Stimulated activated CD8-positive, alpha-beta memory T cell treated with anti-CD3 and anti-CD28 coated beads, Interleukin-4, amount 100 ng/mL, for 48 hours (primary cell): ENCODE results near the gene GPR155.
"Not testable (repeated sequence)": the region's sequence is repeated elsewhere in the genome, so short reads cannot be mapped to it uniquely, and the experiment has no call there.

Experiments
- DNase-seq: peaks from one replicate; pipeline ENCODE4 v3.0.0-alpha.2; 2020

GPR155 gene

DNA sequence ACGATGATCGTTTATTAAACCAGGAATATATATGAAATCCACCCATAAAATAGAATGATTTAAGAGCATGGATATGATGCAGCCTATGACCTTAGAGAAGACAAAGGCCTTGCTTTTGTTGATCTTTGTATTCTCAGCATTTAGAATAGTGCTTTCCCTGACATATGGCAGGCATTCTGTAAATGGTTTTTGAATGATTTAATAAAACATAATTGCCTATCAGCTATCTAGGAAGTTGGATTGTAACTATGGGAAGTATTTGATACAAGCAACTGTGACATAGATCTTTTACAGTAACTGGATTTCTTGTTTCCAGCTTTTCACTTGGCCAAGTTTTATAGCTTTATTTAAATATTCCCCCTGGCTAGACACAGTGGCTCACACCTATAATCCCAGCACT, 5.1 kb upstream of the GPR155 start:
- no peak for DNase-seq

- no peak for DNase-seq
Observed at GRCh38 chr2:174490051-174490450, 3.2 kb upstream of the GPR155 start.

GRCh38 chr2:174489520-174489919, 2.7 kb upstream of the GPR155 start:
- DNase-seq, result not testable (repeated sequence)

DNA sequence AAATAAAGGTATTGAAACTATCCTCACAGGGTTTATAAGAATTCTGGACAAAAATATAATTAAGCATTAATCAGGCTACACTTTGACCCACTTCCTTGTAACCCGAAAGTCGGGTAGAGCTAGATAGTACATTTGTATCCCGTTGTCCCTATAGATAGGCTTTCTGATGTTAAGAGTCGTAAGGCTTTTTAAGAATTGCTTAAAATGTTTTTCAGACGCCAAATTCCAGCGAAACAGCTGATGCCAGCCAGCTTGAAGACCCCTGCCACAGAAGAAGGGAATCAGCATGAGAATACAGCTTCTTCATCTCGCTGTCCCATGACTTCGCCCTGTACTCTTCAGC, 962 bp upstream of the GPR155 start:
- no peak for DNase-seq

DNA sequence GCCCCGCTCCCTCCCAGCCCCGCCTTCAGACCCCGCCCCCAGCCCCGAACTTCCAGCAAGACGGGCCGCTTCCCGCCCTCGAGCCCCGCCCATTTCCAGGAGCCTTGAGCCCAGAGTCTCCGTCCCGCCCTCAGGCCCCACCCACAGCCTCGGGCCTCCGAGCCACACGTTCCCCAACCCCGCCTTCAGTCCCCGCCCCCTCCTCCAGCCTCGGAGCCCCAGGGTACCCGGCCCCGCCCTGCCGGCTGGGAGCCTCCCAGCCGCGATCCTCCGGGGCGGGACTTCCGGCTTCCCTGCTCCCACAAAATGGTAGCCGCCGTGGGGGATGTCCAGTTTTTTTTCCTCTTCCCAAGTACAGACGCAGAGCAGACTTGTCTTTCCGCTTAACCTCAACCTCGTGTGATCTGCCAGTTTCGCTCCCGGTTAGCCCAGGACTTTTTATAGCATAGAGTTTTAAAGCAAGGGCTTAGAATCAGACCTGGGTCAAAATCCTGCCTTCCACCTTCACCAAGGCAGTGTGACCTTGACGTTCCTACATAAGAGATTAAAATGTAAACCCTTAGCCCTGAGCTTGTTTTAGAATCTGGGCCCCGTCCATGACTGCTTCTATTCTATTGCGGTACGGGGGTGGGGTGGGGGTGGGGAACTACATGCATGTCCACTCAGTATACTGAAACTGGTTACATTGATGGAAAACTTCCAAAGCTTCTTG, 435 bp upstream of the GPR155 start:
- DNase-seq, result peak; percentile 99

DNA sequence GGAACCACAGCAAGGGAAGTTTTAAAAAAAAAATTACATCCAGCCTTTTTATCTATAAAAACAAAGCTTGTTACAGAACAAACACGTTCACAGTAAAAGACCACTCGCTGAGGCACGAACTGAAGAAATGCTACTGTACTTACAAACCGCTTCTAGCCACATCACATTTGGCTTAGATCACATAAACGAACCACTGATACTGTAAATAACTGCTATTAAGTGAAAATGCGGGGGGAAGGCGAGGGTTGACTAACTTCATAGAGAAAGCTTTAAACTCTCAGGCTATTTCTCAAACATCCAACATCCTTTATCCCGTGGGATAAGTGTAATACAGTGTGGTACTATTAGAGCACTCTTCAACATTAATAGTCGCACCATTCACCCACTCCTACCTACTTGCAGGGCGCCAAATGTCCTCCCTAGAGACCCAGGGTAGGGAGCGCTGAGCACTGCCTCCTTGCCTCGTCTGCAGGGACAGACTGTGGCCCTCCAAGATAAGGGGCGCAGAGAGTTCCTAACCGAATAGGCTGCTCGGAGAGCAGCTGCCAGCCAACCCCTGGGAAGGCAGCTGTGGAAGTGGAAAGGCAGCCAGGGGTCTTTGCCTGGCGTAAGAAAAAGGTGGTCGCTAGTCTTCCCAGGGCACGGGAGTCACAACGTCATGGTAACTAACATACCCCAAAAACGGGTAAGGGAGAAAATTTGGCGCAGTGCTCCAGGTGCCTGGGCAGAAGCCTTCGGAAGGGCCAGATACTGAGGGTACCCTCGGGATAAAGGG, 854 bp downstream of the GPR155 start:
- peak; percentile 58 for DNase-seq

DNA sequence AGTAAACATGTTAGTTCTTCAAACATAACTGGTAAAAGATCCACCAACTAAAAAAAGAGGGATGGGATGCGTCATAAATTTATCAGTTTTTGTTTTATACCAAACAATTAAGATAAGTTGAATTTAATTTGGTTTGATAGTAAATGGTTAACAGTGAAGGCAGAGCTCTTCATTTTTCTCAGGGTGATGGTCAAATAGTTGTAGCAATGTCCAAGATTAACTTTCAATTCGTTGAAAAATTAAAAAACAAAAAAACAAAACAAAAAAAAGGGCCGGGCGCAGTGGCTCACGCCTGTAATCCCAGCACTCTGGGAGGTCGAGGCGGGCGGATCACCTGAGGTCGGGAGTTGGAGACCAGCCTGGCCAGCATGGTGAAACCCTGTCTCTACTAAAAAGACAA, 1.8 kb downstream of the GPR155 start:
- DNase-seq, result not testable (repeated sequence)

GRCh38 chr2:174484573-174484972, 2.3 kb downstream of the GPR155 start:
- peak; percentile 27 for DNase-seq

DNA sequence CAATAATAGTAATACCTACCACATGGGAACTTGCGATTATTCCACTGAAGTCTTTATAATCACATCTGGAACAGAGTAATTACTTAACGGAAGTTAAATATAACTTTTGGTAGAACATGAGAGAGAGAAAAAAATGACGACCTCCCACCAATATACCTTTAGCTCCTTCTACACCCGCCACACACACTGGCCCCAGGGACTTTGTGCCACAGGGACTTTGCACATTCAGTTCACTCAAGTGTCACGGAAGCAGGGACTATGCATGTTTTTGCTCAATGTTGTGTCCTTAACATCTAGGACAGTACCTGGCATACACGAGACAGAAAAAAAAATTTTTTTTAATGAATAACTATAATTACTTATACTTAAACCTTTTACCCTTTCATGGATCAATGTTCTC, 4.0 kb downstream of the GPR155 start:
- DNase-seq, result no peak

DNA sequence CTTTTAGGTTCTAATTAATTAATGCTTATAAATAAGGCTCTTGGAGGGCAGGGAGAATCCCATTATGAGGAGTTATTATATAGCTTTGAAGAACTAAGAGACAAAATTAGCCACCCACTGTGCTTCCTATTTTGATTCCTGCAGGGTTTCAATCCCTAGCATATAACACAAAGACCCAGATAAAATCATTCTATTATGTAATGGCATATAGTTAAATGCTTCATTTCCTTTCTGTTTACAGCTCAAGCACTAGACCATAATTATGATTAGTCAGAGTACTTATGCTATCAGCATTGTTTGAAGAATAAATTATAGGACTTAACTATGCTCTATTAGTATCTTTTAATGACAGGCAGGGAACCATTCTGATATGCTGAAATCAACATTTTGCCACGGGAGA, 9.1 kb downstream of the GPR155 start:
- DNase-seq, result no peak

DNA sequence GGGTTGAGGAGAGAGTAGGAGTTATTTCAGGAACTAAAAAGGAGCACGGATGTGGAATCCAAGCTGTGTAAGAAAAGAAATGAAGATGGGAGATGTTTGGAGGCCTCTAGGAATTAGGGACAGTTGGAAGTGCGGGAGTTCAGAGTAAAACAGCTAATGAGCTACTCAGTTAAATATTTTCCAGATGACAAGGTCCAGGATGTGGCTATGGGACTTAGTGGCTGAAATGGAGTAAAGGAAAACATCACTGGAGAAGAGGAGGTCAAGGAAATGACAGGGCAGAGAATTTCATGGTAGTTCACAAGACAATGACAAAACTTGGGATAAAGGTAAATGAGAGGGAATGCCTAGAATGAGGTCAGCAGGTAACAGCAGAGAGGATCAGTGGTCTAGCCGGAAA, 13.0 kb downstream of the GPR155 start:
- DNase-seq, result no peak

GRCh38 chr2:174465327-174465726, 21.5 kb downstream of the GPR155 start:
- DNase-seq, result no peak

DNA sequence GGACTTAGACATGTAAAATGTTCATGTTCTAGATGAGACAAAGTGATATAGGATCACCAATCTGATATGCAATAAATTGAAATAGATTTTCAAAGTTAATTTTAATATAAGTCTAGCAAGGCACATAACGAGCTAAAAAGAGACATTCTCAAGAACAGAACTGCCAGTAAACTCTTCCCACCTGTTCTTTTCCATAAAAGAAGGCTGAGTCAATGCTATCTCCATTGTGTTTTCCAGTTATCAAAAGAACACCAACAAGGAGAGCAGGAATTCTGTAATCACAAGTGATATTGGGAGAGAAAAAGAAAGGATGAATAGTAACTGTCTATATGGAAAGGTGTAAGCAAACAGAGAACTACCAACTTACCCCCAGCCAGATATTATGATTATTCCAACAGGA, 25.6 kb downstream of the GPR155 start:
- DNase-seq, result no peak

- no peak for DNase-seq
Observed at GRCh38 chr2:174454566-174454965, 32.3 kb downstream of the GPR155 start.

- DNase-seq, result no peak
Observed at GRCh38 chr2:174450021-174450816, 36.6 kb downstream of the GPR155 start.

DNA sequence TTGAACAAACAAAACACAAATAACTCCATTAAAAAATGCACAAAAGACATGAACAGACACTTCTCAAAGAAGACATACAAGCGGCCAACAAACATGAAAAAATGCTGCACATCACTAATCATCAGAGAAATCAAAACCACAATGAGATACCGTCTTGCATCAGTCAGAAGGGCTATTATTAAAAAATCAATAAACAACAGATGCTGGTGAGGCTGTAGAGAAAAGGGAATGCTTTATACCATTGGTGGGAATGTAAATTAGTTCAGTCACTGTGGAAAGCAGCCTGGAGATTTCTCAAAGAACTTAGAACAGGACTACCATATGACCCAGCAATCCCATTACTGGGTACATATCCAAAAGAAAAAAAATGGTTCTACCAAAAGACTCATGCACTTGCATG, 37.8 kb downstream of the GPR155 start:
- no peak for DNase-seq

DNA sequence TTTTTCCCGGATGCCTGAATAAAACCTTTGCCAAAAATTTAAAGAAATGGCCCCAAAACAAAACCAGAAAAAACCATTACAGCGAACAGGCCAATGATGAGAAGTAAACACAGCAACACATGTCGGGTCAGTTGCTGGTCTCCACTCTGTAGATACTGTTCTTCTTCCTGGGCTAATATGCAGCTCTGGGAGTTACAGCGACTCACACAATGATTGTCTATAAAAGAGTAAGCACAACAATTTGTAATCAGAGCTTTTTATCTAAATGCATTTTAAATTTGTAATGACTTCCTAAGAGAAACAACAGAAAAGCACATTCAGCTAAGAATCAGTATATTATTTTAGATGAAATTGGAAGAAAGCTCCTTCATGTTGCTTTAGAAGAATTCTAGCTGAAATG, 40.3 kb downstream of the GPR155 start:
- DNase-seq, result no peak

DNA sequence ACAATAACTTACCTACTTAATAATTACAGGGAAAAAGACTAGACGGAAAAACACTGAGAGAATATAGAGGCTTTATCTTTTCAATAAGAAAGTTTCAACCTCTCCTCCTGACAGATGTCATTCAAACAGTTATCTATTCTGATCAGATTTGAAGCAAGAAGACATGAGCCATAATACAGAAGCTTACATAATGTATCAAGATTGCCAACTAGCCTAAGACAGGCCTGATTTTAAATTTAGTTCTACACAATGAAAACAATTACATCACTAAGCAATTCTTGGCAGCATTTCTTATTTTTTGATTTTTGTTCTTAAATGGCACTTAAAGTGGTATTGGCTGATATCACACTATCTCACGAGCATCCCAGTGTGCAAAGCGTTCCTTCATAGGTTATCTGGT, 41.6 kb downstream of the GPR155 start:
- no peak for DNase-seq

- no peak for DNase-seq
Observed at GRCh38 chr2:174444761-174445160, 42.1 kb downstream of the GPR155 start.

DNA sequence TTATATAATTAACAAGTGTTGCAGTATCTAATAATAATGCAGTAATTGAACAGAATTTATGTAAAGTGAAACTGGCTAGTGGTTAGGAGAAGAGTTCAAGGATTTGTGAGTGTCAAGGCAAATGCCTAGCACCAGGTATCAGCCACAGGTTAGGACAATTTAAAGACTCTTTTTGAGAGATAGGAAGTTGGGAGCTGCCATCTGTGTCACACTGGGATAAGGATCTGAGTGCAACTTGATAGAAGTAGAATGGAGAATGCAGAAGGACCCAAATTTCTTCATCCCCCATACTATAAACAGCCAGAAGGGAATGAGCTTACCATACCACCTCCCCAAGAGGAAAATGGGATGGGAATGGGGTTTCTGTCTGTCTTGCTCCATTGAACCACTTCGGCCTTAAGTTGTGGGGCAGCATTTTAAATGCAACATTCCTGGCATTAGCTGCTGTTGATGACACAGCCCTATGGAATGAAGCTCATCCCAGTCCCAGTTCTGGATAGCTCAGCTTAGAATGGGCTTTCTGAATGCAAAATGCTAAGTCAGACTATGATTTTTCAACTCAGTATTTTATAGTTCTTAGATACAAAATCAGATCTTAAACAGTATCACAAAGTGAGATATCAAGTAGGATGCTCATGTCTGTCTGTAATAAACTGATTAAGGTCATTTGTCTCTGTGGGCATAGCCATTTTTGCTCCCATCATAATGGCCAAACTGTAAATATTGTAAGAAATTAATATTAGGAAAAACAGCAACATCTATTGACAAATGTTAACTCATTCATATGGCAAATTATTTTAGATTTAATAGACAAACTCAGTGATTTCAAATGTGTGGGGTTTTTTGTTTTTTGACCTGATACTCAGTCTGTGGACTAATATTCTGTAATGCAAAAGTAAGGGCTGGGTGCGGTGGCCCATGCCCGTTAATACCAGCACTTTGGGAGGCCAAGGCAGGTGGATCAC, 44.0 kb downstream of the GPR155 start:
- DNase-seq, result no peak

DNA sequence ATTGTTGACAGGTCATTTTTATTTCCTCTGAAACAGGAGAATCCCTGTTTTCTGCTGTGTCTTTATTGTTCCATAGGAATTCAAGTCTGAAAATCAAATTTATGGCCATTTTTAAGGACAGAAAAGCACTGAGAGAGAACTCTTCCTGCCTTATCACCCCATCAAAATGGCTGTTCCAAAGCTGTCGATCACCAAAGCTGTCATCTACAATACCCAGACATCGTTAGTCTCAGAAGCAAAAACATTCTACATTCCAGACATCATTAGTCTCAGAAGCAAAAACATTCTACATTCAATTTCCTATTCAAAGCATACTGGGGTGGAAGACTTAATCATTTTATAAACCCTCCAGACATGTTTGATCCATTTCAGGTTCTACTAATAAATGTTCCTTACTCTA, 46.9 kb downstream of the GPR155 start:
- DNase-seq, result no peak

DNA sequence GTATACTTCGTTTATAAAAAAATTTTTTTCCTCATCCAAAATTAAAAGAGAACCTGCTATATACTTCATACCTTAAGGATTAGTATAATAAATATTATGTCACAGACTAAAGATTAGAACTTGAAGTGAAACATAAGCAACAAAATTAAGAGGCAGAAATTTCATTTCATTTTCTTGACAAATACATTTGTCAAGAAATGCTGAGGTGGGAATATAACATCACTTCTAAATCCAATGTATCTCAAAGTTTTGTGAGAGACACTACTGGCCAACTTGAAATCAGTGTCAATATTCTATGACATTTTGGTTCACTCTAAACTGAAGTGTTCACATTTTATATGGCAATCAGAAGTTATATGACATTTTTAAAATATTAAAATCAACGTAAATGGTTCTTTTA, 47.5 kb downstream of the GPR155 start:
- no peak for DNase-seq
